GM21576 (cell line): Measurements from ENCODE around the gene LCE2B.

ENCODE experiments used
- ATAC-seq: cut with Tn5 transposase; IDR thresholded peaks from one replicate; pipeline ENCODE4 v1.9.1; 2021; ENCODE audit warnings: mild to moderate bottlenecking, moderate library complexity; ENCODE audit not compliant: unreplicated experiment

Gene LCE2B

DNA sequence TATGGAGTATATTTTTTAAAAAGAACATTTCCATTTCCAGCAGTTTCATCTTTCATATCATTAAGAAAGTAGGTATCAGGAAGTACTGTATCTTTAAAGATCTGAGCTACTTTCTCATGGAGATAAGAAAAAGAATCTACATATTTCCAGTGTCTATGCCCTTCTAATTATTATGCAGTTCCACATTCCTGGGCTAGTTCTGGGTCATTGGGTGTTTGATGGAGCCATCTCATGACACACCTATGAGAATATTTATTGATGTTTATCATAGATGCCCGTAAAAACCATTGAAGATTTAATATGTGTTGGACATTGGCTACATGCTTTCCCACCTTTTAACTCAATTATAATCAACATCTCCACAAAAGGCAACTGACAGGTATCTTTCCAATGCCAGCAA, 43.1 kb downstream of the LCE2B start:
- ATAC-seq = no peak

DNA sequence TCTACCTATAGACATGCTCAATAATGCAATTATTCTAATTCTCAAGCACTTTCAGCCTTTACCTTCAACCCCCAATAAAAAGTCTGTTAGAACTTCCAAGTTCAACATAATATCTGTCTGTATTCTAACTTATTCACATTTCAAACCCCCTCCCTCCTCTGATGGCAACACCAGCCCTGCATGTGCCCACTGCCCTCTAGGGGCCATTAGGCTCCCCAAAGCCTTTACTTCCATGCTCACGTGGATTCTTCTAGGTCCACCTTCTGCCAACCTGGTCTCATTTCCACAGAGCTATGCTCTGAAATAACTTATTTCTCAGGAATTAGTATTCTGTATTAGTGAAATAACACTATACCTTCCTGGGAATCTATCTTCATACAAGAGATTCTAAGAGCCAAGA, 49.7 kb downstream of the LCE2B start:
- ATAC-seq = no peak
